HCT116 (cell line): ENCODE data around the gene CCDC137.

Experiments
- CBX3 ChIP-seq: IDR thresholded peaks from 2 replicates; pipeline ENCODE4 v1.6.1; 2012; ENCODE audit warnings: low read depth
- EZH2phosphoT487 ChIP-seq: fragments of 200-600 bp; IDR thresholded peaks from 2 replicates; pipeline ENCODE4 v1.6.1; 2018; ENCODE audit warnings: antibody characterized with exemption, borderline replicate concordance
- POLR2A ChIP-seq: IDR thresholded peaks from 2 replicates; pipeline ENCODE4 v1.7.0; 2011; ENCODE audit warnings: borderline replicate concordance; ENCODE audit not compliant: insufficient read depth, insufficient read length; ENCODE audit errors: extremely low read depth
- REST ChIP-seq: IDR thresholded peaks from 2 replicates; pipeline ENCODE4 v1.6.1; 2012; ENCODE audit warnings: low read depth
- SIN3A ChIP-seq: IDR thresholded peaks from 2 replicates; pipeline ENCODE4 v1.6.1; 2012; ENCODE audit warnings: low read depth
- SP1 ChIP-seq: IDR thresholded peaks from 2 replicates; pipeline ENCODE4 v1.6.1; 2012; ENCODE audit warnings: low read depth
- TCF7L2 ChIP-seq: IDR thresholded peaks from 2 replicates; pipeline ENCODE4 v1.7.0; 2011; ENCODE audit warnings: borderline replicate concordance, inconsistent platforms; ENCODE audit not compliant: insufficient read depth, insufficient read length; ENCODE audit errors: extremely low read depth
- YY1 ChIP-seq: IDR thresholded peaks from 2 replicates; pipeline ENCODE4 v1.6.1; 2011; ENCODE audit warnings: low read length, low read depth, moderate library complexity, mild to moderate bottlenecking; ENCODE audit not compliant: insufficient replicate concordance; ENCODE audit errors: extremely low read depth
- ZNF274 ChIP-seq: fragments of 200-500 bp; sonication (Bioruptor generic); IDR thresholded peaks from 2 replicates; pipeline ENCODE4 v1.6.1; 2014; ENCODE audit warnings: mild to moderate bottlenecking, low read depth, low read length, inconsistent platforms
- TF ChIP-seq, protein P1 (sequence below), 3 experiments: fragments of 200-600 bp in 1 of 3; sonication (generic) in 1 of 3; IDR thresholded peaks in 2 of 3; conservative IDR thresholded peaks in 1 of 3; 2 replicates each; pipeline ENCODE4 v1.5.1; 2012 to 2017; ENCODE audit warnings: low read depth in 2 of 3, low read length in 2 of 3, antibody characterized with exemption in 1 of 3, borderline replicate concordance in 1 of 3, control low read depth in 1 of 3, mild to moderate bottlenecking in 1 of 3, mixed read lengths in 1 of 3, mixed run types in 1 of 3, moderate library complexity in 1 of 3; ENCODE audit not compliant: insufficient read depth in 1 of 3
- TF ChIP-seq, protein P2 (sequence below): IDR thresholded peaks from 2 replicates; pipeline ENCODE4 v1.6.1; 2012

DNA sequence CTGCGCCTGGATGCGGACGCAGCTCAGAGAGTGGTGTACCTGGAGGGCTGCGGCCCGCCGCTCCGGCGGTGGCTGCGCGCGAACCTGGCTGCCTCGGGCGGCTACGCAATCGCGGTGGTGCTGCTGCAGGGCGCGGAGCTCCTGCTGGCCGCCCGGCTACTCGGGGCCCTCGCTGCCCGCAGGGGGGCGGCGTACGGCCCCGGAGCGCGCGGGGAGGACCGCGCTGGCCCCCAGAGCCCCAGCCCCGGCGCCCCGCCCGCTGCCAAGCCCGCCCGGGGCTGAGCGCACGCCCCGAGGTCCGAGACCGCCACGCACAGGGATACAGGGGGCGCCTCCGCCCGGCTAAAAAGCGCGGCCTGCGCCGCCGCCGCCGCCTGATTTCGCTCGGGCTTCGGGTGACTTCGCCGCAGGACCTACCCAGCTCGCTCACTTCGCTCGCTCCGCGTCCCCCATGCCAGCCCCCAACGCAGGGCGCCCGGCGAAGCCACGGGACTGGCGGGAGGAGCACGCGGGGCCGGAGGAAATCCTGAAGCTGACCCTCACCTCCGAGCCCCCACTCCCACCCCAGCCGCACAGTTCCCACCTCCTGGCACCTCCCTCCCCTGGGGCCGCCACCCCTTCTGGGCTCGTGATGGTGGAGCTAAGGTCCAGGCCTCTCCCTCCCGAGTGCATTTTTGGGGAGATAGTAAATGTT lies 18.4 kb upstream of the CCDC137 start:
- no peak for TF ChIP-seq POLR2A
- TF ChIP-seq, protein P1, sequence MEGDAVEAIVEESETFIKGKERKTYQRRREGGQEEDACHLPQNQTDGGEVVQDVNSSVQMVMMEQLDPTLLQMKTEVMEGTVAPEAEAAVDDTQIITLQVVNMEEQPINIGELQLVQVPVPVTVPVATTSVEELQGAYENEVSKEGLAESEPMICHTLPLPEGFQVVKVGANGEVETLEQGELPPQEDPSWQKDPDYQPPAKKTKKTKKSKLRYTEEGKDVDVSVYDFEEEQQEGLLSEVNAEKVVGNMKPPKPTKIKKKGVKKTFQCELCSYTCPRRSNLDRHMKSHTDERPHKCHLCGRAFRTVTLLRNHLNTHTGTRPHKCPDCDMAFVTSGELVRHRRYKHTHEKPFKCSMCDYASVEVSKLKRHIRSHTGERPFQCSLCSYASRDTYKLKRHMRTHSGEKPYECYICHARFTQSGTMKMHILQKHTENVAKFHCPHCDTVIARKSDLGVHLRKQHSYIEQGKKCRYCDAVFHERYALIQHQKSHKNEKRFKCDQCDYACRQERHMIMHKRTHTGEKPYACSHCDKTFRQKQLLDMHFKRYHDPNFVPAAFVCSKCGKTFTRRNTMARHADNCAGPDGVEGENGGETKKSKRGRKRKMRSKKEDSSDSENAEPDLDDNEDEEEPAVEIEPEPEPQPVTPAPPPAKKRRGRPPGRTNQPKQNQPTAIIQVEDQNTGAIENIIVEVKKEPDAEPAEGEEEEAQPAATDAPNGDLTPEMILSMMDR (IDR thresholded peaks at IDR 0.05 in 2 of 3, conservative IDR thresholded peaks at IDR 0.05 in 1 of 3; ENCODE audit: borderline replicate concordance in 1 of 3, insufficient read depth in 1 of 3, low read depth in 2 of 3, low read length in 2 of 3): no peak
- TF ChIP-seq REST: no peak
- no peak for TF ChIP-seq CBX3
- no peak for TF ChIP-seq EZH2phosphoT487
- TF ChIP-seq ZNF274: no peak
- no peak for TF ChIP-seq TCF7L2
- TF ChIP-seq YY1: no peak
- no peak for TF ChIP-seq SIN3A
- TF ChIP-seq, protein P2, sequence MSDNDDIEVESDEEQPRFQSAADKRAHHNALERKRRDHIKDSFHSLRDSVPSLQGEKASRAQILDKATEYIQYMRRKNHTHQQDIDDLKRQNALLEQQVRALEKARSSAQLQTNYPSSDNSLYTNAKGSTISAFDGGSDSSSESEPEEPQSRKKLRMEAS: no peak
- no peak for TF ChIP-seq SP1
